Measurements from ENCODE around the gene UBTD2.
"Not testable (repeated sequence)": the region's sequence is repeated elsewhere in the genome, so short reads cannot be mapped to it uniquely, and the experiment has no call there.

DNA sequence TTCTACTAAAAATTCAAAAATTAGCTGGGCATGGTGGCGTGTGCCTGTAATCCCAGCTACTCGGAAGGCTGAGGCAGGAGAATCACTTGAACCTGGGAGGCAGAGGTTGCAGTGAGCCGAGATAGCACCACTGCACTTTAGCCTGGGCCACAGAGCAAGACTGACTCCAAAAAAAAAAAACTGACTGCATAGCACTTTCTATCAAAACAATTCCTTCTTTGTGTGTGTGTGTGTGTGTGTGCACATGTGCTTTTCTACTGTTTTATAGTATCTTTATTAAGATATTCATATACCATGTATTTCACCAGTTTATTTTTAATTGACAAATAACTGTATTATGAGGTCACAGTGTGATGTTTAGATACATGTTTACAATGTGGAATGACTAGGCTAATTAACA, 3.6 kb upstream of the UBTD2 start:
- TF ChIP-seq CTCF (IDR thresholded peaks at IDR 0.05; ENCODE audit: borderline replicate concordance, extremely low read depth, low read length, poor library complexity, severe bottlenecking); EZH2 (IDR thresholded peaks at IDR 0.05; ENCODE audit: borderline replicate concordance, low read depth, low read length, severe bottlenecking): not testable (repeated sequence)
